Osteocyte (in vitro differentiated cells): ENCODE results near the gene ARL13A. TPM values are rescaled to one million over a fixed set of nuclear protein-coding genes. Genes with fewer than 3 reads are reported as not detected.

Source experiments
- DNase-seq: peaks from one replicate; pipeline ENCODE4 v3.0.0; 2021; ENCODE audit warnings: mixed read lengths; ENCODE audit not compliant: unreplicated experiment; ENCODE audit errors: extremely low spot score
- H3K27ac Mint-ChIP-seq: one replicate; pipeline ENCODE4 v1.8.0; 2021; ENCODE audit warnings: mild to moderate bottlenecking, mixed read lengths; ENCODE audit not compliant: unreplicated experiment
- H3K27me3 Mint-ChIP-seq: one replicate; pipeline ENCODE4 v1.8.0; 2021; ENCODE audit warnings: mixed read lengths; ENCODE audit not compliant: unreplicated experiment
- H3K36me3 Mint-ChIP-seq: one replicate; pipeline ENCODE4 v1.8.0; 2021; ENCODE audit warnings: mixed read lengths; ENCODE audit not compliant: unreplicated experiment
- H3K4me1 Mint-ChIP-seq: one replicate; pipeline ENCODE4 v1.8.0; 2021; ENCODE audit warnings: mixed read lengths; ENCODE audit not compliant: unreplicated experiment
- H3K4me3 Mint-ChIP-seq: one replicate; pipeline ENCODE4 v1.8.0; 2021; ENCODE audit warnings: mild to moderate bottlenecking, moderate library complexity, mixed read lengths; ENCODE audit not compliant: unreplicated experiment
- H3K9me3 Mint-ChIP-seq: one replicate; pipeline ENCODE4 v1.8.0; 2021; ENCODE audit warnings: mixed read lengths; ENCODE audit not compliant: unreplicated experiment
- CTCF ChIP-seq: fragments of 200-600 bp; sonication (generic); IDR thresholded peaks from 2 replicates; pipeline ENCODE4 v1.5.0; 2021; ENCODE audit warnings: antibody characterized with exemption, mild to moderate bottlenecking, moderate library complexity
- total RNA-seq: library from RNA; stranded (reverse); gene quantifications from 2 replicates; pipeline ENCODE4 v1.2.1, GENCODE V29; 2021

ARL13A gene
- total RNA-seq, 1 donor from 2014 or later = not detected

- Mint-ChIP-seq H3K27me3 (no peaks in the 10 kb centered on the region), H3K36me3 (peaks cover 14% of the 10 kb centered on the region), H3K4me3 (no peak overlapping the region), H3K4me1 (no peaks in the 10 kb centered on the region), H3K27ac (no peak overlapping the region), H3K9me3 (peaks cover 8% of the 10 kb centered on the region)
- TF ChIP-seq CTCF = no peak
- DNase-seq = no peak
These were observed 67.7 kb downstream of the ARL13A start for GRCh38 chrX:101037231-101037630.

- peaks cover 8% of the 10 kb centered on the region for H3K9me3 Mint-ChIP-seq
- H3K4me3 Mint-ChIP-seq = no peak overlapping the region
- peaks cover 14% of the 10 kb centered on the region for H3K36me3 Mint-ChIP-seq
- no peak for DNase-seq
- no peaks in the 10 kb centered on the region for H3K27me3 Mint-ChIP-seq
- no peaks in the 10 kb centered on the region for H3K4me1 Mint-ChIP-seq
- H3K27ac Mint-ChIP-seq = no peak overlapping the region
- no peak for TF ChIP-seq CTCF
These were observed 70.7 kb downstream of the ARL13A start for GRCh38 chrX:101040197-101040596.

Other genes starting within 250 kb of the ARL13A start
- gene SYTL4, start 237.6 kb upstream of the ARL13A start, total RNA-seq = 19.7 and 23.2 TPM in 2 replicates
- 12.2 and 14.8 TPM in 2 replicates for gene CSTF2, start 149.3 kb upstream of the ARL13A start, total RNA-seq
- gene NOX1, start 95.3 kb upstream of the ARL13A start, total RNA-seq = not detected in 2 replicates
- gene XKRX, start 40.8 kb upstream of the ARL13A start, total RNA-seq = not detected in 2 replicates
- gene TRMT2B, start 82.4 kb downstream of the ARL13A start, total RNA-seq = 11.0 and 12.5 TPM in 2 replicates
- 1.8 and 2.2 TPM in 2 replicates for gene TMEM35A, start 109.2 kb downstream of the ARL13A start, total RNA-seq
- 3.1 and 5.5 TPM in 2 replicates for gene CENPI, start 128.5 kb downstream of the ARL13A start, total RNA-seq